ENCODE results near the gene CDH15.

DNA sequence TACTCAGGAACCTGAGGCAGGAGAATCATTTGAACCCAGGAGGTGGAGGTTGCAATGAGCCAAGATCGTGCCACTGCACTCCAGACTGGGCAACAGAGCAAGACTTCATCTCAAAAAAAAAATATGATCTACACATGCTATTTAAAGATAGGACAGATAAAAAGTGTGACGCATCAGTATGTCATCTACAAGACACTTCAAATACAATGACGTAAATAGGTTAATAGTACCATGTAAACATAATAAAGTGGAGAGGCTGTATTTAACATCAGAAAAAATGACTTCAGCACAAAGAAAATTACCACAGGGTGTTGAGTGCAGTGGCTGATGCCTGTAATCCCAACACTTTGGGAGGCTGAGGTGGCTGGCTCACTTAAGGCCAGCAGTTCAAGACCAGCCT lies 66.2 kb downstream of the CDH15 start:
- TF ChIP-seq, protein P1, sequence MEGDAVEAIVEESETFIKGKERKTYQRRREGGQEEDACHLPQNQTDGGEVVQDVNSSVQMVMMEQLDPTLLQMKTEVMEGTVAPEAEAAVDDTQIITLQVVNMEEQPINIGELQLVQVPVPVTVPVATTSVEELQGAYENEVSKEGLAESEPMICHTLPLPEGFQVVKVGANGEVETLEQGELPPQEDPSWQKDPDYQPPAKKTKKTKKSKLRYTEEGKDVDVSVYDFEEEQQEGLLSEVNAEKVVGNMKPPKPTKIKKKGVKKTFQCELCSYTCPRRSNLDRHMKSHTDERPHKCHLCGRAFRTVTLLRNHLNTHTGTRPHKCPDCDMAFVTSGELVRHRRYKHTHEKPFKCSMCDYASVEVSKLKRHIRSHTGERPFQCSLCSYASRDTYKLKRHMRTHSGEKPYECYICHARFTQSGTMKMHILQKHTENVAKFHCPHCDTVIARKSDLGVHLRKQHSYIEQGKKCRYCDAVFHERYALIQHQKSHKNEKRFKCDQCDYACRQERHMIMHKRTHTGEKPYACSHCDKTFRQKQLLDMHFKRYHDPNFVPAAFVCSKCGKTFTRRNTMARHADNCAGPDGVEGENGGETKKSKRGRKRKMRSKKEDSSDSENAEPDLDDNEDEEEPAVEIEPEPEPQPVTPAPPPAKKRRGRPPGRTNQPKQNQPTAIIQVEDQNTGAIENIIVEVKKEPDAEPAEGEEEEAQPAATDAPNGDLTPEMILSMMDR (IDR thresholded peaks at IDR 0.05 in 4 of 5, conservative IDR thresholded peaks at IDR 0.05 in 1 of 5), result no peak
- no peak for TF ChIP-seq POLR2A (IDR thresholded peaks at IDR 0.05)

All from gastrocnemius medialis (tissue), 4 donors.